Uterus (tissue), 4 donors: Measurements from ENCODE around the gene CAMK1D. TPM values are rescaled to one million over a fixed set of nuclear protein-coding genes. Genes with fewer than 3 reads are reported as not detected.

Experiments
- DNase-seq, 2 donors: peaks; one replicate each; pipeline ENCODE4 v3.0.0-alpha.2; 2019 to 2020
- H3K27ac ChIP-seq, 2 donors: fragments of 200-600 bp; sonication (generic); 1 replicate in 1 of 2; 2 replicates in 1 of 2; pipeline ENCODE4 v1.5.1; 2016 to 2018
- H3K27me3 ChIP-seq, 2 donors: fragments of 200-600 bp; sonication (generic); one replicate each; pipeline ENCODE4 v1.5.1; 2018 to 2019; ENCODE audit warnings: control low read depth in 1 of 2
- H3K36me3 ChIP-seq, 2 donors: fragments of 200-600 bp; sonication (generic); one replicate each; pipeline ENCODE4 v1.5.1; 2019; ENCODE audit warnings: control low read depth in 1 of 2
- H3K4me1 ChIP-seq, 2 donors: fragments of 200-600 bp; sonication (generic); one replicate each; pipeline ENCODE4 v1.5.1; 2018 to 2019; ENCODE audit warnings: control low read depth in 1 of 2
- H3K4me3 ChIP-seq, 2 donors: fragments of 200-600 bp; sonication (generic); 1 replicate in 1 of 2; 2 replicates in 1 of 2; pipeline ENCODE4 v1.5.1; 2018 to 2019; ENCODE audit warnings: mild to moderate bottlenecking in 1 of 2
- H3K9me3 ChIP-seq, 2 donors: fragments of 200-600 bp; sonication (generic); one replicate each; pipeline ENCODE4 v1.5.1; 2019; ENCODE audit warnings: control low read depth in 1 of 2
- CTCF ChIP-seq, 4 experiments: fragments of 200-600 bp in 2 of 4; fragments of 450-650 bp in 2 of 4; sonication (generic) in 2 of 4; IDR thresholded peaks; one replicate each; pipeline ENCODE4 v1.5.1; 2016 to 2019; ENCODE audit warnings: antibody characterized with exemption in 4 of 4, mild to moderate bottlenecking in 2 of 4, moderate library complexity in 1 of 4
- POLR2A ChIP-seq, 2 donors: fragments of 450-650 bp; IDR thresholded peaks; one replicate each; pipeline ENCODE4 v1.6.1; 2016; ENCODE audit warnings: antibody characterized with exemption in 2 of 2, mild to moderate bottlenecking in 1 of 2, moderate library complexity in 1 of 2
- intact Hi-C: fragments of 100-400 bp; cut with DNase I; formaldehyde crosslinking; loops from one replicate; pipeline ENCODE4 v1.15.1; 2023; ENCODE audit warnings: low total_unique reads
- total RNA-seq, 4 donors: library from RNA; depleted of rRNA in 3 of 4; stranded (reverse); fragments of >200 nt in 3 of 4; gene quantifications; one replicate each; pipeline versions ENCODE4 v1.1.0 to v1.2.4, GENCODE V29; 2014 to 2023
- donor health status: DM: yes; HTN: yes; CAD: no.

Gene CAMK1D
- total RNA-seq, 4 donors from 2014 or later: 3.5 to 48.4 (median 10.8) TPM

- Histone ChIP-seq H3K4me3 (no peak overlapping the region), H3K9me3 (no peaks in the 10 kb centered on the region), H3K27ac (no peak overlapping the region), H3K36me3 (no peaks in the 10 kb centered on the region), H3K4me1 (no peaks in the 10 kb centered on the region), H3K27me3 (no peaks in the 10 kb centered on the region)
- intact Hi-C loops: no loop called here
- no peak for DNase-seq
- TF ChIP-seq POLR2A (IDR thresholded peaks at IDR 0.05): no peak
- TF ChIP-seq CTCF (IDR thresholded peaks at IDR 0.05): no peak
These were observed 116.2 kb downstream of the CAMK1D start for GRCh38 chr10:12465385-12466136.

- Histone ChIP-seq H3K27me3 (no peaks in the 10 kb centered on the region), H3K36me3 (no peaks in the 10 kb centered on the region), H3K9me3 (no peaks in the 10 kb centered on the region), H3K4me1 (no peaks in the 10 kb centered on the region), H3K4me3 (no peak overlapping the region), H3K27ac (no peak overlapping the region)
- no peak for TF ChIP-seq CTCF (IDR thresholded peaks at IDR 0.05)
- no peak for TF ChIP-seq POLR2A (IDR thresholded peaks at IDR 0.05)
- DNase-seq: no peak
- intact Hi-C loops: no loop called here
These were observed 117.5 kb downstream of the CAMK1D start for GRCh38 chr10:12466704-12467305.

GRCh38 chr10:12469345-12469744, 120.0 kb downstream of the CAMK1D start:
- H3K9me3 ChIP-seq: no peaks in the 10 kb centered on the region
- intact Hi-C loops: no loop called here
- no peaks in the 10 kb centered on the region for H3K4me1 ChIP-seq
- no peak overlapping the region for H3K27ac ChIP-seq
- TF ChIP-seq POLR2A (IDR thresholded peaks at IDR 0.05) (no peak), CTCF (IDR thresholded peaks at IDR 0.05) (no peak)
- H3K27me3 ChIP-seq: no peaks in the 10 kb centered on the region
- no peaks in the 10 kb centered on the region for H3K36me3 ChIP-seq
- no peak overlapping the region for H3K4me3 ChIP-seq
- no peak for DNase-seq

GRCh38 chr10:12470719-12471118, 121.4 kb downstream of the CAMK1D start:
- Histone ChIP-seq H3K27ac (no peak overlapping the region), H3K4me3 (no peak overlapping the region), H3K9me3 (no peaks in the 10 kb centered on the region), H3K4me1 (no peaks in the 10 kb centered on the region), H3K36me3 (no peaks in the 10 kb centered on the region), H3K27me3 (no peaks in the 10 kb centered on the region)
- no peak for TF ChIP-seq POLR2A (IDR thresholded peaks at IDR 0.05)
- TF ChIP-seq CTCF (IDR thresholded peaks at IDR 0.05): no peak
- no peak for DNase-seq
- intact Hi-C loops: no loop called here

- H3K36me3 ChIP-seq: no peaks in the 10 kb centered on the region
- TF ChIP-seq CTCF (IDR thresholded peaks at IDR 0.05) (no peak), POLR2A (IDR thresholded peaks at IDR 0.05) (no peak)
- no peaks in the 10 kb centered on the region for H3K27me3 ChIP-seq
- intact Hi-C loops: no loop called here
- no peak overlapping the region for H3K4me3 ChIP-seq
- no peaks in the 10 kb centered on the region for H3K4me1 ChIP-seq
- DNase-seq: no peak
- no peak overlapping the region for H3K27ac ChIP-seq
- H3K9me3 ChIP-seq: no peaks in the 10 kb centered on the region
These were observed 121.8 kb downstream of the CAMK1D start for GRCh38 chr10:12471135-12471534.
